Nephron (organoid): ENCODE data around the gene TMEM245.

ENCODE experiments used
- H3K27ac Mint-ChIP-seq, 3 experiments: 2 replicates each; pipeline ENCODE4 v1.8.0; 2020; ENCODE audit warnings: mixed read lengths in 3 of 3, mild to moderate bottlenecking in 2 of 3, moderate library complexity in 1 of 3
- H3K27me3 Mint-ChIP-seq: 2 replicates; pipeline ENCODE4 v1.8.0; 2021; ENCODE audit warnings: low read depth, mild to moderate bottlenecking, moderate library complexity, mixed read lengths
- H3K36me3 Mint-ChIP-seq: 2 replicates; pipeline ENCODE4 v1.8.0; 2020; ENCODE audit warnings: low read depth, mixed read lengths
- H3K4me1 Mint-ChIP-seq: 2 replicates; pipeline ENCODE4 v1.8.0; 2020; ENCODE audit warnings: mixed read lengths
- H3K4me3 Mint-ChIP-seq, 3 experiments: 2 replicates each; pipeline ENCODE4 v1.8.0; 2020; ENCODE audit warnings: mild to moderate bottlenecking in 3 of 3, mixed read lengths in 3 of 3, moderate library complexity in 2 of 3
- H3K9me3 Mint-ChIP-seq: 2 replicates; pipeline ENCODE4 v1.8.0; 2020; ENCODE audit warnings: mixed read lengths
- TF ChIP-seq, protein P1 (sequence below), 3 experiments: fragments of 200-600 bp; sonication (generic); IDR thresholded peaks; one replicate each; pipeline ENCODE4 v1.5.0; 2021; ENCODE audit warnings: antibody characterized with exemption in 3 of 3; ENCODE audit not compliant: unreplicated experiment in 3 of 3

The TMEM245 gene

DNA sequence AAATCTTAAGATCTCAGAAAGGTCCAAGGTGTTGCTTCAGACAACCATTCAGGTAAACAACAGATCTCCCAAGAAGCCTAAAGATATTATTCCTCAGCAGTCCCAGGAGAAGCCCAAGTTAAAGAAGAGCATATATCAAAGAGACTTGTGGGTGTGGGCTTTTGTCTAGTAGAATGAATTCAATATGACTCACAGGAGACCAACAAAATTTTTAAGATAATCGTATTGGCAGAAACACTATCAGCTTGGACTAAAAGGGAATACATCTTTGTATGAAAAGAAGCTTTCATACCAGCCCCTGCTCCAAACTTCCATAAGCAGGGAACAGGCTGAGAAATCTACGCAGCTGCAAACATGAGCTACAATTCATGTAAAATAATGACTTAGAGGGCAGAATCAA, 116.6 kb downstream of the TMEM245 start:
- H3K27me3 Mint-ChIP-seq, result no peaks in the 10 kb centered on the region
- H3K27ac Mint-ChIP-seq, result no peak overlapping the region
- TF ChIP-seq, protein P1, sequence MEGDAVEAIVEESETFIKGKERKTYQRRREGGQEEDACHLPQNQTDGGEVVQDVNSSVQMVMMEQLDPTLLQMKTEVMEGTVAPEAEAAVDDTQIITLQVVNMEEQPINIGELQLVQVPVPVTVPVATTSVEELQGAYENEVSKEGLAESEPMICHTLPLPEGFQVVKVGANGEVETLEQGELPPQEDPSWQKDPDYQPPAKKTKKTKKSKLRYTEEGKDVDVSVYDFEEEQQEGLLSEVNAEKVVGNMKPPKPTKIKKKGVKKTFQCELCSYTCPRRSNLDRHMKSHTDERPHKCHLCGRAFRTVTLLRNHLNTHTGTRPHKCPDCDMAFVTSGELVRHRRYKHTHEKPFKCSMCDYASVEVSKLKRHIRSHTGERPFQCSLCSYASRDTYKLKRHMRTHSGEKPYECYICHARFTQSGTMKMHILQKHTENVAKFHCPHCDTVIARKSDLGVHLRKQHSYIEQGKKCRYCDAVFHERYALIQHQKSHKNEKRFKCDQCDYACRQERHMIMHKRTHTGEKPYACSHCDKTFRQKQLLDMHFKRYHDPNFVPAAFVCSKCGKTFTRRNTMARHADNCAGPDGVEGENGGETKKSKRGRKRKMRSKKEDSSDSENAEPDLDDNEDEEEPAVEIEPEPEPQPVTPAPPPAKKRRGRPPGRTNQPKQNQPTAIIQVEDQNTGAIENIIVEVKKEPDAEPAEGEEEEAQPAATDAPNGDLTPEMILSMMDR (IDR thresholded peaks at IDR 0.05; ENCODE audit: unreplicated experiment in 3 of 3), result no peak
- peaks cover 4% of the 10 kb centered on the region for H3K4me1 Mint-ChIP-seq
- no peak overlapping the region for H3K4me3 Mint-ChIP-seq
- peaks cover 70% of the 10 kb centered on the region for H3K36me3 Mint-ChIP-seq
- H3K9me3 Mint-ChIP-seq, result peaks cover 25% of the 10 kb centered on the region

DNA sequence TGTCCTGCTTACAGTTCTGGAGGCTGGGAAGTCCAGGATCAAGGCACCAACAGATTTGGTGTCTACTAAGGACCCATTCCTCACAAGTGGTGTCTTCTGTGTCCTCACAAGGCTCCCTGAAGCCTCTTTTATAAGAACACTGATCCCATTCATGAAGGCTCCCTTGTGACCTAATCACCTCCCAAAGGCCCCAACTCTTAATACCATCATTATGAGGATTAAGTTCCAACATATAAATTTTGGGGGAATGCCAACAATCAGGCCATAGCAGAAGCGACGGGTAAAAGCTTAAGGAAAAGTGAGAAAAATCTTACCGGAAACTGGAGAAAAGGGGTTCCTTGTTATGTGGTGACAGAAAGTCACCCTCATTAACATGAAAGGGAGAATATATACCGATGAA, 117.6 kb downstream of the TMEM245 start:
- H3K36me3 Mint-ChIP-seq, result peaks cover 73% of the 10 kb centered on the region
- TF ChIP-seq, protein P1 (IDR thresholded peaks at IDR 0.05; ENCODE audit: unreplicated experiment in 3 of 3), result no peak
- peaks cover 1% of the 10 kb centered on the region for H3K4me1 Mint-ChIP-seq
- H3K9me3 Mint-ChIP-seq, result peaks cover 25% of the 10 kb centered on the region
- no peaks in the 10 kb centered on the region for H3K27me3 Mint-ChIP-seq
- no peak overlapping the region for H3K27ac Mint-ChIP-seq
- no peak overlapping the region for H3K4me3 Mint-ChIP-seq

DNA sequence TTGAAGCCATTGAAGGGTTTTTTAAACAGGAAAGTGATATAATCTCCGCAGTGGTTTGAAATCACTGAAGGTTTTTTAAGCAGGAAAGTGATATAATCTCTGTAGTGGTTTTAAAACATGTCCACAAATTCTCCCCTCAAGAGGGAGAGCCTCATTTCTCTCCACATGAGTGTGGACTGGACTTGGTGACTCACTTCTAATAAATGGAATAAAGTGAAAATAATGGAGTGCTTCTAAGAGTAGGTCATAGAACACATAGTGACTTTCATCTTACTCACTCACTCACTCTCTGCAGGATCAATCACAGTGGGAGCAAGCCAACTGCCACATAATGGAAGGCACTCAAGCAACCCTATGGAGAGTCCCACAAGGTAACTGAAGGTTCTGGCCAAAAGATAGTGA, 118.5 kb downstream of the TMEM245 start:
- H3K4me3 Mint-ChIP-seq, result no peak overlapping the region

DNA sequence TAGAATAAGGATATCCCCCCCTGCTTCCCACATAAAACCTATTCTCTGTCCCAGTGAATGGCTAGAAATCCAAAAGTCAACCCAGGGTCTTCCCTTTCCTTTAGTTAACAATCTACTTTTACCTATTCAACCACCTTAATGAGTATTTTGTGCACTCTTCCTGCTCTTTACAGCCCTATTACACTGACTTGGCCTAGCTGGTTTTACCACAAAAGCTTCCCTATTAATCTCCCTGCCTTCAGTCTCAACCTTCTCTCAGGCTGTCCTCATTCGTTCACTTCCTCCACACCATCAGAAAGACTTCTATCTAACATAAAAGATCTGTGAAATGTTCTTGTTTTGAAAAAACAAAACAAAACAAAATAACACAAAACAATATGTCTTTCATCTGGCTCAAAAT, 122.6 kb downstream of the TMEM245 start:
- Mint-ChIP-seq H3K27ac (no peak overlapping the region), H3K4me3 (no peak overlapping the region), H3K27me3 (no peaks in the 10 kb centered on the region), H3K9me3 (peaks cover 10% of the 10 kb centered on the region), H3K4me1 (peaks cover 9% of the 10 kb centered on the region), H3K36me3 (peaks cover 49% of the 10 kb centered on the region)
- TF ChIP-seq, protein P1 (IDR thresholded peaks at IDR 0.05; ENCODE audit: unreplicated experiment in 3 of 3), result no peak

More for the DNA sequence above, 118.5 kb downstream of the TMEM245 start:
- H3K4me1 Mint-ChIP-seq, result no peaks in the 10 kb centered on the region
- TF ChIP-seq, protein P1 (IDR thresholded peaks at IDR 0.05; ENCODE audit: unreplicated experiment in 3 of 3), result no peak
- peaks cover 66% of the 10 kb centered on the region for H3K36me3 Mint-ChIP-seq
- H3K27ac Mint-ChIP-seq, result no peak overlapping the region
- no peaks in the 10 kb centered on the region for H3K27me3 Mint-ChIP-seq
- peaks cover 25% of the 10 kb centered on the region for H3K9me3 Mint-ChIP-seq

DNA sequence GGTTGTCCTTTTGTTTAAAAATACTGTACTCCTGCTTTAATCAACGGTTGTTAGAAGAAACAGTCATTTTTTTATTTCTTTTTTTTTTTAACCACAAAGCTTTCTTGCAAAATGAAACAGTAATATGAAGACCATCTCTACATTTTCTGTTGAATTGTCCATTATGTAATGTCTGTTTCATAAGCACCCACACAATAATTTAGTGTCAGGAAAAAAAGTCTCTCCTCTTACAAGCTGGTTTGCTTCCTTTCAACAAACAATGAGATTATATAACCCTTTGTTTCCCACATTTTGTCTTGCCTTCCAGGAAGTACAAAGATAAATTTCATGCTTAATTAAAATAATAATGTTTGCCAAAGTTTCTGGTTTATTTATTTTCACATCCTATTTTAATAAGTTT, 123.1 kb downstream of the TMEM245 start:
- peaks cover 7% of the 10 kb centered on the region for H3K9me3 Mint-ChIP-seq
- H3K36me3 Mint-ChIP-seq, result peaks cover 49% of the 10 kb centered on the region
- H3K27me3 Mint-ChIP-seq, result no peaks in the 10 kb centered on the region
- no peak overlapping the region for H3K27ac Mint-ChIP-seq
- no peak overlapping the region for H3K4me3 Mint-ChIP-seq
- TF ChIP-seq, protein P1 (IDR thresholded peaks at IDR 0.05; ENCODE audit: unreplicated experiment in 3 of 3), result no peak
- peaks cover 9% of the 10 kb centered on the region for H3K4me1 Mint-ChIP-seq

DNA sequence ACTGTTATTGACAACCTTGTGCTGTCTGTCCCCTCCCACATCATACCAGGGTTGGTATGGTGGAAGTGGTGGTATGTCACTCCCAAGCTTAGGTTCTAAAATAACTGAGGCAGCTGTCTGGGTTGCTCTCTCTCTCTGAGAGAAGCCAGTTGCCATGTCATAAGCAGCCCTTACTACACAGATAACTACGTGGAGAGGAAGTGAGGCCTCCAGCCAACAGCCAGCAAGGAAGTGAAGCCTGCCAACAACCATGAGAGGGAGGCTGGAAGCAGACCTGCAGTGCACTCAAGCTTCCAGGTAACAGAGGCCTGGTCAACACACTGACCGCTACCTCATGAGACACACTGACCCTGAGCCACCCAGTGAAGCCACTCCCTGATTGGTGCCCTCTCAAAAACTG, 125.1 kb downstream of the TMEM245 start:
- Mint-ChIP-seq H3K27ac (peak overlapping the region in 1 of 3 experiments; percentile 34), H3K4me3 (no peak overlapping the region), H3K27me3 (no peaks in the 10 kb centered on the region), H3K36me3 (peaks cover 55% of the 10 kb centered on the region), H3K9me3 (no peaks in the 10 kb centered on the region), H3K4me1 (peaks cover 9% of the 10 kb centered on the region)
- TF ChIP-seq, protein P1 (IDR thresholded peaks at IDR 0.05; ENCODE audit: unreplicated experiment in 3 of 3), result no peak
